Measurements from ENCODE around the gene RIIAD1. TPM values are rescaled to one million over a fixed set of nuclear protein-coding genes. Genes with fewer than 3 reads are reported as not detected.

The RIIAD1 gene
- total RNA-seq, 1 experiment from 2014 or later = not detected

DNA sequence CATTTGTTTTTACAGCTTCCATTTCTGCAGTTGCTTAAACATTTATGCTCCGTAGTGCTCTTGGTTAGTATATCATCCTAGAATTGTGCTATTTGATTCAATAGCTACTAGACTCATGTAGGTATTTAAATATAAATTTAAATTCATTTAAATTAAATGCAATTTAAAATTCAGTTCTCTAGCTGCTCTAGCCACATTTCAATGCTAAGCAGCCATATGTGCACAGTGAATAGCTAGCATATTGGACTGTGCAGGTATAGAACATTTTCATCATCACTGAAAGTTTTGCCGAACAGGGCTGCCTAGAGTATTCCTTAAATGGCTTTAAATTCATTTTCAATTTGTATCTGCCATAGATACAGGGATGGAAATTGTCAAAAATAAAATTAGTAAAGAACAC is 37.2 kb upstream of the RIIAD1 start:
- Histone ChIP-seq H3K4me1 (ENCODE audit: insufficient read depth, low read length) (peaks cover 30% of the 10 kb centered on the region), H2AFZ (ENCODE audit: low read length) (no peak overlapping the region), H3F3A (ENCODE audit: low read length, unreplicated experiment) (no peaks in the 10 kb centered on the region), H3K27ac (ENCODE audit: low read length) (no peak overlapping the region), H3K27me3 (ENCODE audit: low read length) (no peaks in the 10 kb centered on the region), H4K20me1 (ENCODE audit: low read length) (no peaks in the 10 kb centered on the region), H3K9me3 (ENCODE audit: low read length) (no peaks in the 10 kb centered on the region), H3K4me3 (ENCODE audit: low read length) (no peak overlapping the region), H3K4me2 (ENCODE audit: low read length) (no peak overlapping the region), H3K79me2 (ENCODE audit: low read length) (no peaks in the 10 kb centered on the region), H3K9me2 (replicated peaks; ENCODE audit: low read length) (no peaks in the 10 kb centered on the region), H3K9ac (ENCODE audit: low read length) (no peak overlapping the region), H3K36me3 (ENCODE audit: low read depth, low read length) (no peaks in the 10 kb centered on the region)
- CTCF ChIA-PET = no interaction called here
- POLR2A ChIA-PET (ENCODE audit: unreplicated experiment) = no interaction called here
- ATAC-seq (no peak), DNase-seq (no peak)
- TF ChIP-seq EZH2phosphoT487 (IDR thresholded peaks at IDR 0.05; ENCODE audit: borderline replicate concordance, low read length) (no peak), EZH2 (IDR thresholded peaks at IDR 0.05; ENCODE audit: low read length, unreplicated experiment) (no peak)
- TF ChIP-seq, protein P1, sequence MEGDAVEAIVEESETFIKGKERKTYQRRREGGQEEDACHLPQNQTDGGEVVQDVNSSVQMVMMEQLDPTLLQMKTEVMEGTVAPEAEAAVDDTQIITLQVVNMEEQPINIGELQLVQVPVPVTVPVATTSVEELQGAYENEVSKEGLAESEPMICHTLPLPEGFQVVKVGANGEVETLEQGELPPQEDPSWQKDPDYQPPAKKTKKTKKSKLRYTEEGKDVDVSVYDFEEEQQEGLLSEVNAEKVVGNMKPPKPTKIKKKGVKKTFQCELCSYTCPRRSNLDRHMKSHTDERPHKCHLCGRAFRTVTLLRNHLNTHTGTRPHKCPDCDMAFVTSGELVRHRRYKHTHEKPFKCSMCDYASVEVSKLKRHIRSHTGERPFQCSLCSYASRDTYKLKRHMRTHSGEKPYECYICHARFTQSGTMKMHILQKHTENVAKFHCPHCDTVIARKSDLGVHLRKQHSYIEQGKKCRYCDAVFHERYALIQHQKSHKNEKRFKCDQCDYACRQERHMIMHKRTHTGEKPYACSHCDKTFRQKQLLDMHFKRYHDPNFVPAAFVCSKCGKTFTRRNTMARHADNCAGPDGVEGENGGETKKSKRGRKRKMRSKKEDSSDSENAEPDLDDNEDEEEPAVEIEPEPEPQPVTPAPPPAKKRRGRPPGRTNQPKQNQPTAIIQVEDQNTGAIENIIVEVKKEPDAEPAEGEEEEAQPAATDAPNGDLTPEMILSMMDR (conservative IDR thresholded peaks at IDR 0.05; ENCODE audit: low read depth, low read length) = no peak
- no TSS peak for BruUV-seq (replicated peaks)
- intact Hi-C loops (cut with micrococcal nuclease) = loop anchor here (5.0 kb wide), 1 partner anchor 137 kb away; no protein-coding TSS in a partner anchor

DNA sequence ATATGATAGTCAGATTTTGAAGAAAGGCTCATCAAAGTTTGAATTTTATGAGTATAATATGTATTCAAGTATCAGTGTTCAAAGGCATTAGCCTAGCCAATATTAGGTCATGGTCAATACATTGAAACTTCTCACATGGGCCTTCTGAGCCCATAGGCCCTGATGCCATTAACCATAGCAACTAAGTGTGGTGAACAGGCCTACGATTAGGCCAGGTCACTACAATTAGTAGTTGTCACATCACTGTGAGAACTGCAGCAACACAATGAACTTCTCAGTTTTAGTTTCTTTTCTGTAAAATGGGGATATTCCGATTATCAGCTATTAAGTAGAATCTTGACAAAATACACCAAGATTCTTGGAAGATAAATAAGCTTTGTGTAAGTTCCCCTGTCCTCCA is 34.8 kb upstream of the RIIAD1 start:
- H3K79me2 ChIP-seq (ENCODE audit: low read length) = no peaks in the 10 kb centered on the region
- H3K36me3 ChIP-seq (ENCODE audit: low read depth, low read length) = no peaks in the 10 kb centered on the region
- no peak overlapping the region for H3K4me2 ChIP-seq (ENCODE audit: low read length)
- intact Hi-C loops (cut with micrococcal nuclease) = no loop called here
- H3K9ac ChIP-seq (ENCODE audit: low read length) = no peak overlapping the region
- ChIA-PET POLR2A (ENCODE audit: unreplicated experiment) (no interaction called here), CTCF (no interaction called here)
- H3K9me3 ChIP-seq (ENCODE audit: low read length) = no peaks in the 10 kb centered on the region
- TF ChIP-seq, protein P1 (conservative IDR thresholded peaks at IDR 0.05; ENCODE audit: low read depth, low read length) = no peak
- no peak for TF ChIP-seq EZH2 (IDR thresholded peaks at IDR 0.05; ENCODE audit: low read length, unreplicated experiment)
- TF ChIP-seq EZH2phosphoT487 (IDR thresholded peaks at IDR 0.05; ENCODE audit: borderline replicate concordance, low read length) = no peak
- no peaks in the 10 kb centered on the region for H3F3A ChIP-seq (ENCODE audit: low read length, unreplicated experiment)
- H3K27ac ChIP-seq (ENCODE audit: low read length) = no peak overlapping the region
- no peaks in the 10 kb centered on the region for H3K27me3 ChIP-seq (ENCODE audit: low read length)
- no peaks in the 10 kb centered on the region for H3K9me2 ChIP-seq (replicated peaks; ENCODE audit: low read length)
- H2AFZ ChIP-seq (ENCODE audit: low read length) = no peak overlapping the region
- no TSS peak for BruUV-seq (replicated peaks)
- peaks cover 6% of the 10 kb centered on the region for H3K4me1 ChIP-seq (ENCODE audit: insufficient read depth, low read length)
- no peak overlapping the region for H3K4me3 ChIP-seq (ENCODE audit: low read length)
- DNase-seq (no peak), ATAC-seq (no peak)
- no peaks in the 10 kb centered on the region for H4K20me1 ChIP-seq (ENCODE audit: low read length)

DNA sequence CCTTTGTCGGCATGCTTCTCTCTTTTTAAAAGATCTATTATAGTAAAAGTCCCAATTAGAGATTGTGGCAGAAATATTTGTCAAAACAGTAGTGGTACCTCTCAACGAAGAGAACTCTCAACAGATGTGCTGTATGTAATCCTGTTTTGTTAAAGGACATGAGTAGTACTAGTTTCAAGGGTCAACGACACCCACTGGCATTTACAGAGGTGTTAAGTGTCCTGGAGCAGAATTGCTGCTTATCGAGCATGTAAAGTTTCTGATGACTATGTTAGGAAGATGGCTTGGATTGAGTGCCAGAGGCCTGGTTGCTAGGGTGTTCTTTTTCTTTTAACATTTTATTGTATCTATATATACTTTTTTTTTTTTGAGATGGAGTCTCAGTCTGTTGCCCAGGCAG is 31.8 kb upstream of the RIIAD1 start:
- H3K36me3 ChIP-seq (ENCODE audit: low read depth, low read length) = peaks cover 13% of the 10 kb centered on the region; the same call in 1 of the 2 replicates
- no peaks in the 10 kb centered on the region for H3F3A ChIP-seq (ENCODE audit: low read length, unreplicated experiment)
- CTCF ChIA-PET = interaction anchor here (0.7 kb wide), 1 partner anchor 110 kb away, joined by 5 read pairs; no protein-coding TSS in a partner anchor
- no peaks in the 10 kb centered on the region for H3K9me3 ChIP-seq (ENCODE audit: low read length)
- DNase-seq (no peak), ATAC-seq (no peak)
- H3K9ac ChIP-seq (ENCODE audit: low read length) = no peak overlapping the region
- H3K27ac ChIP-seq (ENCODE audit: low read length) = no peak overlapping the region
- no peaks in the 10 kb centered on the region for H4K20me1 ChIP-seq (ENCODE audit: low read length)
- no peak for TF ChIP-seq EZH2 (IDR thresholded peaks at IDR 0.05; ENCODE audit: low read length, unreplicated experiment)
- TF ChIP-seq, protein P1 (conservative IDR thresholded peaks at IDR 0.05; ENCODE audit: low read depth, low read length) = no peak
- no peak for TF ChIP-seq EZH2phosphoT487 (IDR thresholded peaks at IDR 0.05; ENCODE audit: borderline replicate concordance, low read length)
- no peaks in the 10 kb centered on the region for H3K79me2 ChIP-seq (ENCODE audit: low read length)
- no peaks in the 10 kb centered on the region for H3K9me2 ChIP-seq (replicated peaks; ENCODE audit: low read length)
- no peak overlapping the region for H3K4me3 ChIP-seq (ENCODE audit: low read length)
- POLR2A ChIA-PET (ENCODE audit: unreplicated experiment) = no interaction called here
- BruUV-seq (replicated peaks) = no TSS peak
- no peak overlapping the region for H3K4me2 ChIP-seq (ENCODE audit: low read length)
- no peaks in the 10 kb centered on the region for H3K4me1 ChIP-seq (ENCODE audit: insufficient read depth, low read length)
- intact Hi-C loops (cut with micrococcal nuclease) = no loop called here
- H3K27me3 ChIP-seq (ENCODE audit: low read length) = no peaks in the 10 kb centered on the region
- no peak overlapping the region for H2AFZ ChIP-seq (ENCODE audit: low read length)

Data from PC-3 (cell line).